HG02943 (cell line): ENCODE results near the gene CDKL5.

Experiments
- ATAC-seq: cut with Tn5 transposase; IDR thresholded peaks from one replicate; pipeline ENCODE4 v1.9.1; 2021; ENCODE audit warnings: mild to moderate bottlenecking, low read depth, moderate library complexity; ENCODE audit not compliant: unreplicated experiment

The CDKL5 gene

DNA sequence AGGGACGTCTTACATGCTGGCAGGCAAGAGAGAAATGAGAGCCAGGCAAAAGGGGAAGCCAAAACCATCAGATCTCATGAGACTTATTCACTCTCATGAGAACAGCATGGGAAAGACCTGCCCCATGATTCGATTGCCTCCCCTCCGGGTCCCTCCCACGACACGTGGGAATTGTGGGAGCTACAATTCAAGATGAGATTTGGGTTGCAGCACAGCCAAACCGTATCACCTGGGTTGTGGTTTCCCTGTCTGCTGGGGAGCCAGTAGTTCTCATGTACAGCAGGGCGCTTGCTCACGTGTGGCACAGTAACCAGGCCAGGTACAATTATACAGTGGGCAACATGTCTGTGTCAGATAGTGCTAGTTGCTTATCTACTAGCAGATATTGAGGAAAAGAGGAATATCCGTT lies 257.6 kb downstream of the CDKL5 start:
- no peak for ATAC-seq

DNA sequence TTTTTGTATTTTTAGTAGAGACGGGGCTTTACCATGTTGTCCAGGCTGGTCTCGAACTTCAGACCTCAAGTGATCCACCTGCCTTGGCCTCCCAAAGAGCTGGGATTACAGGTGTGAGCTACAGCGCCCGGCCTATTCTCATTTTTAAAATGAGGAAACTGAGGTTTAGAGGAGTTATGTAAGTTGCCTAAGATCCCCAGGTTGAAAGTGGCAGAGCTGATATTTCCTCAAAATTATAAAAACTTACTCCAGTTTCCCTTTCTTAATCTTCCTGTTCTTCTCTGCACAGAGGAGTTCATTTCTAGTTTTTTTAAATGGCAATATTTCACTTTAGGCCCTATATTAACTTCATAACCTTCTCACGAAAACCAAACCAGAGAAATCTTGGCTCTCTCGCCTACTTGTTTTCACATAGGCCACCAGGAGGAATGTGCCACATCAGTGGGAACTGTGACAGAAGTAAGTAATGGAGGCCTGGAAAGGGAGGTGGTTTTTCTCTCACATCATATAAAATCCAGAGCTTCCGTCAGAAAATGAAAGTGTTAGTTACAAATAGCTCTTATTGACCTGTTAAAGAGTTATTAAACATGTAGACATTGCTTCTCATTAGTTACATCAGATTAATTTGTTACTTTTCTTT lies 262.6 kb downstream of the CDKL5 start:
- ATAC-seq, result no peak

DNA sequence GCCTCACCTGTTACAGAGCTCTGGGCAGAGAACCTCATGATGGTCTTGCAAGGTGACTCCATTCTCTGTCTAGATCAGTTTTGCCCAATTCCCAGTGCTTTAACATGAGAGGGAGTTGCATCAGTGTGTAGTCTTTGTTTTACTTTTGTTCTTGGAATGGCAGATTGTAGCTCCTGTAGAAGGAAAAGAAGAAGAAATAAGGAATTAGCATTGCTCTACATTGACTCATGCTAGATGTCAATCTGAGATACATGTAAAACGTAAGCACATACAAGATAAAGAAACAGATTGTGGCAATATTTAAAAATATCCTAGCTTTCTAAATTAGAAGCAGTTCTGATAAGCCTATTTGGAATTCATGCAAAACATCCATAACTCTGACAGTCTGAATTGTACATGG lies 266.0 kb downstream of the CDKL5 start:
- ATAC-seq, result no peak

DNA sequence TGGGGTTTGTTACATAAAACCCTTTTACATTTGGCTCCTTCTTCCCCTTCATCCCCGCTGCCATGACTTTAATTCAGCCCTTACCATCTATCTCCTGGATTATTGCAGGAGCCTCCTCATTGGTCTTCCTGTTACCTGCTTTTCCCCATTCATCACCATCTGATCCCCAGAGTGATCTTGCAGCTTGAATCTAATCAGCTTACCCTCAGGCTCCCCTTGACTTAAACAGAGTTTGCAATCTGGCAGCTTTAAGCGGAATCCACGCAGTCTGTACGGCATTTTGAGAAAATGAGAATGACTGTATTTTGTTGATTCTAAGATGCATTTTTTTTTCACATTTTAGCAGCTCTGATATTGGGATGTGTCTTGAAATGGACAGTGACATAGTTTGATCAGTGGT lies 267.1 kb downstream of the CDKL5 start:
- no peak for ATAC-seq

DNA sequence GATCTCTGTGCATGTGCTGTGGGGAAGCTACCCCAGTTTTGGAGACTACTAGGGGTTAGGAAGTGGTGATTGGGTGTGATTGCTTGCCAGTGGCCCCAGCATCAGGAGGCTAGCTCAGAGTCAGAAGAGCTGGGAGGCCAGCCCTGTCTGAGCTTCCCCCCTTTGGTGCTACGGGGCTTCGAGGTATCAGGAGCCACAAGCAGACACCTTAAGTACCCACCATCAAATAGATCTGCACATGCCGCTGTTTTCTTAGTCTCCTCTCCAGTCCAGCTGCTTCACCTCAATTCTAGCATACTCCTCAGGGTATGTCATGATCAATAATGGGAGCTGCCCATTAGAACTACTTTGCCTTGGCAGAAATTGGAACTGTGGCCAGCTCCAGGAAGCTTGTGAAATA lies 271.2 kb downstream of the CDKL5 start:
- no peak for ATAC-seq

DNA sequence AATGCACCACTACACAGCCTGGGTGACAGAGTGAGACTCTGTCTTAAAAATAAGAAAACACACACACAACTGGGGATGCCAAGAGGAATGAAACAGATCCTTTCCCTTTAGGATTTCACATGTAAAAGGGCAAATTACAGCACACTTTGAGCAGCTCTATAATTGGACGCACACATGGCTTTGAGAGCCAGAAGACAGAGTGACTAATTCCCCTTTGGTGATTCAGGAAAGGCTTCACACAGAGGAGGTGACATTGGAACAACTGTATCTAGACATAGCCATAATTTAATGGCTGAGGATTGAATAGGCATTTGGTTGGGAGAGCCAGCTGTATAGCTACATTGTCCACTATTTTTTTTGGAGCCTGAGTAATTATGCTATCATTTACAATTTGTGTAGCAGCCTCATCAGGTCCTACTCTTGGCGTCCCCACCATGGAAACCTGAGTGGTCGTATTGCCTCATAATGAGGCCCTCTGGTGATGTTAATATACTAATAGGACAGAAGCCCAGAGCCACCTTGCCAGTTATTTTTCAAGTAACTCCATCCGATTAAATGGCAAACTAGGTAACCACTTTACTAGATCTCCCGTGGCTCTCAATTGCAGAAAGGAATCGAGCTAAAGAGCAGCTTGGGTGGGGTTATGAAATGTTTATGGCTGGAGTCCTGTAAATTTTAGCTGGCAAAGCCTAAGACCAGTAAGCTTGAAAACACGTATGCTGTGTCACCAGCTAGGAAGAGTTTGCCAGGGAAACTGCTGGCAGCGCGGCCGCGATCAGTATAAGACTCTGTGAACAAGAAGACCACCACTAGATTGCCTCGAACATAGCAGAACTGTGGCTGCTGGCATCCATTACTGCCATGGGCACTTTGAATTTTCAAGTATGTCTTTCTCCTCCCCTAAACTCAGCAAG lies 273.6 kb downstream of the CDKL5 start:
- ATAC-seq, result no peak

DNA sequence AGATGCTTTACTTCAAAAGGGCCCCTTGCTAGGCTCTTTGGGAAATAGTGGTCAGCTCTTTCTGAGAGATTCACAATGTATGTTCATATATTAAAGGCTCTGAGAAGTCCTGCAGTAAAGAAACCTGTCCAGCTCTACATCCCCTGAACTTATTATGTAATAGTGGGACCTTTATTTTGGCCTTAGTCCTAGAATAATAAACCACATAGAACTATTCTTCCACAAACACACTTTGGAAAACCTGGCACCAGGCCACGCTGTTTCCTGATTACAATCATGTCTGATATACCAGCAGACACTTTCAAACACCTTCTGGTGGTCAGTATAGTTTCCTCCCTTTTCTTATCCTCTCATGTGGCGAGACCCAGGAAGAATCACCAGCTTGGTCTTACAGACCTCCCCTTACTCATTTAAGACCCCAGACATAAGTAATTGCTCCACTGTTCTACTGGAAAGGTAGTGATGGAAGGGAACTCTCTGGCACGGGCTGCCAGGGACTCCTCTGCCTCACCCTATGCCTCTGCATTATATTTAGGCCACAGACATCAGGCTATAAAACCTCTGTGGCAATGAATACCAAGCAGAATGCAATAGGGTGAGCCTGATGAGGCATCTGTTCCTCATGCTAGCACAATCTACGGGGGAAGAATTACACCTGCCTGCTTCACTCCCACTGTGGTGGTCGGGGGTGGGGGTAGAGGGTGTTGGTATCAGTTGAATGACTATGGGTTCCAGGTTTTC lies 276.4 kb downstream of the CDKL5 start:
- no peak for ATAC-seq

DNA sequence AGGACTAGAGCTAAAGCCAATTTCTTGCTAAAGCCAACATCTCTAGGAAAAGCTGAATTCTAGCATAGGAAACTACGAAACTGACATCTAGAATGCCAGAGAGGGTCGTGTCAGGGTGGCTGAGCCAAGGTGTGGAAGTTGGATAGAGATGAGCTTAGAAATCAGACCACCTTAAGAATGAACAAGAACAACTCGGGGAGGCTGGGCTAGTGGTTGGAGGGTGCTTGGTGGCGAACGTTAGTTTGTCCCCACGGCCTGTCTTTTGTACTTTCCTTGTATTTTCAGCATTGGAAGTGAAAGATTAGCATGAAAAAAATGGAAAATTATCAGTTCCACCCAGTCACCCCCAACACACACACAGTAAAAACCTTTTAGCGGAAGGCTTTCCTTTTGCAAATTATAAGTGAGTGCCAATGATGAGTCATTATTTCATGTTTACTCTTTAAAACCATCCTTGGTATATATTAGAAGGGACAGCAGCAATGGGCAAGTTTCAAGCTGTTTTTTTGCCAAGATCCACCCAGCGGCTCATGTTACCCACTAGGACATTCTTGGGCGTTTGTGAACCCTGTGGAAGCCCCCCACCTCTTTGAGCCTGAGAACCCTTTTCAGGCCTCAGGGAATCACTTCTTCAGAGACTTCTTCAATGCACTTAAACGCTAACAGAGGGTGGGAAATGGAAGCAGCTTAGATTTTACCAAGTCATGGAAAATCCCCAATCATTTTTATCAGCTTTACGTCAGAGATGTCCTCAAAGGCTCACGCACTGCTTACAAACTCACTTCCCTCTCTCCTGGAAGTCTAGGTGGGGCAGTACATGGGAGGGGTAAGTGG lies 277.2 kb downstream of the CDKL5 start:
- ATAC-seq, result no peak
